Endodermal cell (in vitro differentiated cells): ENCODE data around the gene GUCY1B1. TPM values are rescaled to one million over a fixed set of nuclear protein-coding genes. Genes with fewer than 3 reads are reported as not detected.
A peak's percentile ranks its signal among the peaks of the same experiment; 100 is the strongest.

Experiments
- DNase-seq: peaks from one replicate; pipeline ENCODE4 v3.0.0-alpha.2; 2017
- H3K27ac ChIP-seq: 2 replicates; pipeline ENCODE4 v1.5.1; 2013; ENCODE audit warnings: mild to moderate bottlenecking, low read depth, low read length, moderate library complexity
- H3K27me3 ChIP-seq: 2 replicates; pipeline ENCODE4 v1.6.1; 2013; ENCODE audit warnings: mild to moderate bottlenecking, low read length, moderate library complexity; ENCODE audit not compliant: insufficient read depth, control insufficient read depth, poor library complexity, severe bottlenecking
- H3K36me3 ChIP-seq: 2 replicates; pipeline ENCODE4 v1.7.0; 2013; ENCODE audit warnings: mild to moderate bottlenecking, low read length, moderate library complexity; ENCODE audit not compliant: control insufficient read depth, insufficient read depth
- H3K4me1 ChIP-seq: one replicate; pipeline ENCODE4 v1.7.0; 2013; ENCODE audit warnings: low read length; ENCODE audit not compliant: control insufficient read depth, insufficient read depth
- H3K4me3 ChIP-seq: 2 replicates; pipeline ENCODE4 v1.5.1; 2013; ENCODE audit warnings: mild to moderate bottlenecking, low read length, moderate library complexity
- H3K9ac ChIP-seq: 2 replicates; pipeline ENCODE4 v1.6.1; 2013; ENCODE audit warnings: mild to moderate bottlenecking, low read length, moderate library complexity; ENCODE audit not compliant: poor library complexity, severe bottlenecking; ENCODE audit errors: extremely low read depth
- H3K9me3 ChIP-seq: 2 replicates; pipeline ENCODE4 v1.6.1; 2013; ENCODE audit warnings: mild to moderate bottlenecking, low read length, moderate library complexity; ENCODE audit not compliant: control insufficient read depth
- H3K27ac Mint-ChIP-seq: 2 replicates; pipeline ENCODE4 v1.8.0; 2020; ENCODE audit warnings: mixed read lengths
- H3K27me3 Mint-ChIP-seq: 2 replicates; pipeline ENCODE4 v1.8.0; 2021; ENCODE audit warnings: mild to moderate bottlenecking, mixed read lengths; ENCODE audit not compliant: insufficient read depth
- H3K36me3 Mint-ChIP-seq: 2 replicates; pipeline ENCODE4 v1.8.0; 2020; ENCODE audit warnings: low read depth, mixed read lengths
- H3K4me1 Mint-ChIP-seq: 2 replicates; pipeline ENCODE4 v1.8.0; 2020; ENCODE audit warnings: mixed read lengths
- H3K4me3 Mint-ChIP-seq: 2 replicates; pipeline ENCODE4 v1.8.0; 2020; ENCODE audit warnings: mild to moderate bottlenecking, moderate library complexity, mixed read lengths
- H3K9me3 Mint-ChIP-seq: 2 replicates; pipeline ENCODE4 v1.8.0; 2020; ENCODE audit warnings: mild to moderate bottlenecking, mixed read lengths
- CTCF ChIP-seq: fragments of 200-600 bp; sonication (generic); conservative IDR thresholded peaks from 2 replicates; pipeline ENCODE4 v1.5.0; 2021; ENCODE audit warnings: antibody characterized with exemption, mild to moderate bottlenecking
- WGBS, 2 experiments: methylation state at CpG; one replicate each; pipeline versions ENCODE4 v1.1.5 to v1.1.7; 2013; ENCODE audit warnings: missing lambda C conversion rate in 2 of 2, mixed read lengths in 1 of 2; ENCODE audit not compliant: insufficient coverage in 1 of 2, insufficient read length in 1 of 2; 5-methylcytosine and 5-hydroxymethylcytosine counted together
- total RNA-seq, 2 donors: library from RNA; stranded (reverse); fragmentation: NEBNext Ultra II Directional in 1 of 2; extraction: Animal tissue kit (Norgen Biotek cat#: 25700) in 1 of 2; gene quantifications; 2 replicates in 1 of 2; 3 replicates in 1 of 2; pipeline ENCODE4 v1.2.1, GENCODE V29; 2021

GUCY1B1 gene
- total RNA-seq, 2 donors from 2014 or later: 1.8 to 3.4 TPM

DNA sequence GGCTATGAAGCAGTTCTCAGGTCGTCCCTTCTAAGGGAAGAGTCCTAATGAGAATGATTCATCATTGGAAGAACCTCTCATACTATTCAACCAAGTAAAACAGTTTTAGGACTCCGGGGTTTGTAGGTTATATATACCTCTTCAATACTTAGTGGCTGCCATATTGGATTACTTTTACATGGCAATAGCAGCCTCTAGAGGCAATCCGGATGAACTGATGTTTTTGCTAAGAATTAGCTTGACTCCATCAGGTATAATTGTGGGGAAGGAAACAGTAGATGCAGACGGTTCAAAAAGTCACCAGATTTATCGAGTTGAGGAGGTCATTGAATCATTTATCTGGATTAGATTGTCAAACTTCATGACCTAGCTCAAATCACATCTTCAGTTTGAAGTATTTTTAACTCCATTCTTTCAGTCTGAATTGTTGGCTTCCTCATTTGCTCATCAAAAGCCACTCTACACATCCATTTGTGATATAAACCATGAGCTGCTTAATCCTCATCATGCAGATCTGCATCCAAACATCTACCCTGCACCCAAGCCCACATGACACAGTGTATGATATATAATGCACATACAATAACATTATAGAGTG is 28.4 kb downstream of the GUCY1B1 start:
- no peaks in the 10 kb centered on the region for H3K4me1 Mint-ChIP-seq
- Histone ChIP-seq H3K4me1 (no peaks in the 10 kb centered on the region), H3K36me3 (no peaks in the 10 kb centered on the region), H3K27me3 (peaks cover 16% of the 10 kb centered on the region), H3K27ac (no peak overlapping the region), H3K9ac (no peak overlapping the region), H3K4me3 (no peak overlapping the region), H3K9me3 (no peaks in the 10 kb centered on the region)
- peaks cover 19% of the 10 kb centered on the region for H3K27me3 Mint-ChIP-seq
- H3K9me3 Mint-ChIP-seq: no peaks in the 10 kb centered on the region
- no peaks in the 10 kb centered on the region for H3K36me3 Mint-ChIP-seq
- WGBS, 2 experiments: 10 to 27% methylated on average over 2 to 5 of the region's 5 CpGs
- DNase-seq: peak; percentile 55
- no peak overlapping the region for H3K27ac Mint-ChIP-seq
- no peak overlapping the region for H3K4me3 Mint-ChIP-seq
- TF ChIP-seq CTCF: peak; percentile 89

DNA sequence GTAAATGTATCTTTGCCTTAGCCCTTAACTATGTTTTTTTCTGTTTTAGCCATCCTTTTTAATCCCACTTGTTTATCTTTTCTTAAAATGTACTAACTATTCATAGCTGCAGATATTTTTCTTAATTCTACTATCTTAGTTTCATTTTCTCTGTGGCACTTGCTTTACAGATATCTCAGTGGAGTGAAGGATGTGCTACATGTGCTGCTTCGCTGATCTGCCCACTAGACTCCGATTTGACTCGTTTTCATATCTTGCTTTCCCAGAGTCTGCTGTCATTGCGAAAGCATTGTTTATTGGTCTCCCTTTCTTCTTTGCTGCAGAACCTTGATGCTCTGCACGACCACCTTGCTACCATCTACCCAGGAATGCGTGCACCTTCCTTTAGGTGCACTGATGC is 30.6 kb downstream of the GUCY1B1 start:
- no peaks in the 10 kb centered on the region for H3K4me1 ChIP-seq
- H3K36me3 Mint-ChIP-seq: no peaks in the 10 kb centered on the region
- no peak overlapping the region for H3K4me3 ChIP-seq
- TF ChIP-seq CTCF: no peak
- H3K9me3 ChIP-seq: no peaks in the 10 kb centered on the region
- H3K27ac Mint-ChIP-seq: no peak overlapping the region
- H3K9ac ChIP-seq: no peak overlapping the region
- no peak overlapping the region for H3K27ac ChIP-seq
- no peaks in the 10 kb centered on the region for H3K9me3 Mint-ChIP-seq
- DNase-seq: no peak
- peaks cover 16% of the 10 kb centered on the region for H3K27me3 ChIP-seq
- peaks cover 15% of the 10 kb centered on the region for H3K27me3 Mint-ChIP-seq
- no peaks in the 10 kb centered on the region for H3K36me3 ChIP-seq
- WGBS, 2 experiments: 90 to 97% methylated on average over 5 to 6 of the region's 6 CpGs
- H3K4me1 Mint-ChIP-seq: no peaks in the 10 kb centered on the region
- H3K4me3 Mint-ChIP-seq: no peak overlapping the region

GRCh38 chr4:155789982-155790381 is 31.2 kb downstream of the GUCY1B1 start:
- 45% methylated on average over 2 of the region's 3 CpGs; no CpG with 5 or more reads in 1 of the 2 experiments for WGBS, 2 experiments
- no peak for TF ChIP-seq CTCF
- H3K4me3 Mint-ChIP-seq: no peak overlapping the region

More at GRCh38 chr4:155789982-155790381, 31.2 kb downstream of the GUCY1B1 start:
- H3K4me1 Mint-ChIP-seq: no peaks in the 10 kb centered on the region
- Histone ChIP-seq H3K9ac (no peak overlapping the region), H3K27ac (no peak overlapping the region), H3K36me3 (no peaks in the 10 kb centered on the region), H3K27me3 (peaks cover 16% of the 10 kb centered on the region), H3K4me3 (no peak overlapping the region), H3K9me3 (no peaks in the 10 kb centered on the region), H3K4me1 (no peaks in the 10 kb centered on the region)
- H3K27ac Mint-ChIP-seq: no peak overlapping the region
- no peaks in the 10 kb centered on the region for H3K36me3 Mint-ChIP-seq
- H3K27me3 Mint-ChIP-seq: peaks cover 15% of the 10 kb centered on the region
- H3K9me3 Mint-ChIP-seq: no peaks in the 10 kb centered on the region
- no peak for DNase-seq
